Smooth muscle cell (in vitro differentiated cells): ENCODE data around the gene TAS2R60. TPM values are rescaled to one million over a fixed set of nuclear protein-coding genes. Genes with fewer than 3 reads are reported as not detected.
A peak's percentile ranks its signal among the peaks of the same experiment; 100 is the strongest.

Experiments
- DNase-seq: peaks from one replicate; lab custom pipeline; 2025; ENCODE audit not compliant: unreplicated experiment; lab: John Stamatoyannopoulos, UW
- H2AFZ ChIP-seq: fragments of 200-600 bp; sonication (generic); 2 replicates; pipeline ENCODE4 v1.6.0; 2016; ENCODE audit warnings: antibody characterized with exemption, low read depth, mild to moderate bottlenecking
- H3F3A ChIP-seq: fragments of 200-600 bp; sonication (generic); 2 replicates; pipeline ENCODE4 v1.6.0; 2017; ENCODE audit warnings: antibody characterized with exemption, low read depth
- H3K27ac ChIP-seq: fragments of 200-600 bp; sonication (generic); 2 replicates; pipeline ENCODE4 v1.5.1; 2016; ENCODE audit warnings: low read depth, mild to moderate bottlenecking
- H3K27me3 ChIP-seq: fragments of 200-600 bp; sonication (generic); 2 replicates; pipeline ENCODE4 v1.6.1; 2016; ENCODE audit warnings: low read depth, mild to moderate bottlenecking
- H3K36me3 ChIP-seq: fragments of 200-600 bp; sonication (generic); 2 replicates; pipeline ENCODE4 v1.5.1; 2016; ENCODE audit warnings: low read depth
- H3K4me1 ChIP-seq: fragments of 200-600 bp; sonication (generic); 2 replicates; pipeline ENCODE4 v1.5.1; 2016; ENCODE audit warnings: low read depth
- H3K4me2 ChIP-seq: fragments of 200-600 bp; sonication (generic); 2 replicates; pipeline ENCODE4 v1.6.0; 2016; ENCODE audit warnings: mild to moderate bottlenecking
- H3K4me3 ChIP-seq: fragments of 200-600 bp; sonication (generic); 2 replicates; pipeline ENCODE4 v1.5.1; 2016; ENCODE audit warnings: mild to moderate bottlenecking
- H3K79me2 ChIP-seq: fragments of 200-600 bp; sonication (generic); 2 replicates; pipeline ENCODE4 v1.6.0; 2016; ENCODE audit warnings: low read depth, mild to moderate bottlenecking
- H3K9ac ChIP-seq: fragments of 200-600 bp; sonication (generic); 2 replicates; pipeline ENCODE4 v1.6.0; 2016; ENCODE audit warnings: low read depth
- H3K9me3 ChIP-seq: fragments of 200-600 bp; sonication (generic); replicated peaks from 2 replicates; pipeline ENCODE4 v1.5.1; 2016; ENCODE audit warnings: low read depth
- H4K20me1 ChIP-seq: fragments of 200-600 bp; sonication (generic); 2 replicates; pipeline ENCODE4 v1.6.0; 2016; ENCODE audit warnings: low read depth
- CTCF ChIP-seq: fragments of 200-600 bp; sonication (generic); IDR thresholded peaks from 2 replicates; pipeline ENCODE4 v1.5.1; 2017; ENCODE audit warnings: borderline replicate concordance, mild to moderate bottlenecking, antibody characterized with exemption; ENCODE audit not compliant: insufficient read depth, poor library complexity, severe bottlenecking
- WGBS: methylation state at CpG from one replicate; pipeline ENCODE4 v1.1.7; 2016; ENCODE audit warnings: low lambda C conversion rate; 5-methylcytosine and 5-hydroxymethylcytosine counted together
- polyA plus RNA-seq: library from polyadenylated mRNA; unstranded; fragments of >200 nt; fragmentation: Nextera tagmentation; extraction: Ambion mirVana; gene quantifications from 2 replicates; pipeline ENCODE4 v1.2.1, GENCODE V29; 2016
- total RNA-seq: library from RNA; depleted of rRNA; stranded (reverse); fragments of >200 nt; gene quantifications from 2 replicates; pipeline ENCODE4 v1.2.3, GENCODE V29; 2014

The TAS2R60 gene
- total and polyA plus RNA-seq, 2 experiments from 2014 or later: not detected

GRCh38 chr7:143395187-143396149 lies 47.8 kb upstream of the TAS2R60 start:
- H3K9me3 ChIP-seq: no peaks in the 10 kb centered on the region
- no peak overlapping the region for H3K4me2 ChIP-seq
- H2AFZ ChIP-seq: no peak overlapping the region
- peaks cover 38% of the 10 kb centered on the region for H4K20me1 ChIP-seq
- 90% methylated on average over 21 of the region's 21 CpGs for WGBS
- TF ChIP-seq CTCF: peak; percentile 6
- H3K27ac ChIP-seq: no peak overlapping the region
- no peaks in the 10 kb centered on the region for H3K79me2 ChIP-seq
- no peak for DNase-seq
- H3K36me3 ChIP-seq: no peaks in the 10 kb centered on the region
- no peak overlapping the region for H3K9ac ChIP-seq
- peaks cover 18% of the 10 kb centered on the region for H3F3A ChIP-seq
- no peaks in the 10 kb centered on the region for H3K4me1 ChIP-seq
- no peak overlapping the region for H3K4me3 ChIP-seq
- H3K27me3 ChIP-seq: no peaks in the 10 kb centered on the region

GRCh38 chr7:143396182-143396581 lies 47.1 kb upstream of the TAS2R60 start:
- H3K4me3 ChIP-seq: no peak overlapping the region
- no peak overlapping the region for H3K9ac ChIP-seq
- no peaks in the 10 kb centered on the region for H3K9me3 ChIP-seq
- H4K20me1 ChIP-seq: peaks cover 30% of the 10 kb centered on the region
- no peak overlapping the region for H3K27ac ChIP-seq
- H3K27me3 ChIP-seq: no peaks in the 10 kb centered on the region
- TF ChIP-seq CTCF: no peak
- no peak for DNase-seq
- H3K4me1 ChIP-seq: no peaks in the 10 kb centered on the region
- no peaks in the 10 kb centered on the region for H3K79me2 ChIP-seq
- no peaks in the 10 kb centered on the region for H3K36me3 ChIP-seq
- H2AFZ ChIP-seq: no peak overlapping the region
- H3K4me2 ChIP-seq: no peak overlapping the region
- H3F3A ChIP-seq: peaks cover 12% of the 10 kb centered on the region
- 79% methylated on average over 7 of the region's 7 CpGs for WGBS

GRCh38 chr7:143396625-143397556 lies 46.4 kb upstream of the TAS2R60 start:
- Histone ChIP-seq H3K4me2 (no peak overlapping the region), H3K36me3 (no peaks in the 10 kb centered on the region), H2AFZ (no peak overlapping the region), H3K79me2 (no peaks in the 10 kb centered on the region), H3K4me3 (no peak overlapping the region), H4K20me1 (peaks cover 23% of the 10 kb centered on the region), H3K9ac (no peak overlapping the region), H3K4me1 (no peaks in the 10 kb centered on the region), H3K9me3 (no peaks in the 10 kb centered on the region), H3K27me3 (no peaks in the 10 kb centered on the region), H3K27ac (no peak overlapping the region), H3F3A (peaks cover 7% of the 10 kb centered on the region)
- TF ChIP-seq CTCF: no peak
- DNase-seq: no peak
- 85% methylated on average over 27 of the region's 28 CpGs for WGBS
